BLaER1 treated with 17β-estradiol and CSF1 and Interleukin-3, amounts not matched to agents 10 nM and 100 nM (cell line): ENCODE data around the gene GSK3B.

Experiments
- H3K27ac ChIP-seq, 11 experiments: shearing (Covaris generic); formaldehyde crosslinking; 2 replicates each; pipeline ENCODE4 v1.8.1; 2022
- H3K27me3 ChIP-seq, 11 experiments: shearing (Covaris generic); formaldehyde crosslinking; 2 replicates each; pipeline ENCODE4 v1.8.1; 2022
- H3K36me3 ChIP-seq, 11 experiments: shearing (Covaris generic); formaldehyde crosslinking; 2 replicates each; pipeline ENCODE4 v1.8.1; 2022
- H3K4me1 ChIP-seq, 10 experiments: shearing (Covaris generic); formaldehyde crosslinking; 2 replicates each; pipeline ENCODE4 v1.8.1; 2022
- H3K4me2 ChIP-seq, 11 experiments: shearing (Covaris generic); formaldehyde crosslinking; 2 replicates each; pipeline ENCODE4 v1.8.1; 2022
- H3K4me3 ChIP-seq, 10 experiments: shearing (Covaris generic); formaldehyde crosslinking; 2 replicates each; pipeline ENCODE4 v1.8.1; 2022
- H3K9ac ChIP-seq, 11 experiments: shearing (Covaris generic); formaldehyde crosslinking; 2 replicates each; pipeline ENCODE4 v1.8.1; 2022
- H3K9me3 ChIP-seq, 11 experiments: shearing (Covaris generic); formaldehyde crosslinking; replicated peaks in 1 of 11; 2 replicates each; pipeline ENCODE4 v1.8.1; 2022
- H4K20me1 ChIP-seq, 11 experiments: shearing (Covaris generic); formaldehyde crosslinking; 2 replicates each; pipeline ENCODE4 v1.8.1; 2022
- Cebpa-rat ChIP-seq, 11 experiments: shearing (Covaris generic); IDR thresholded peaks; 2 replicates each; pipeline ENCODE4 v1.8.1; 2022

The GSK3B gene

GRCh38 chr3:120047686-120048085 lies 46.6 kb downstream of the GSK3B start:
- Histone ChIP-seq H3K27ac (no peak overlapping the region), H4K20me1 (peaks cover 7 to 71% (median 46%) of the 10 kb centered on the region in 11 experiments; a peak in 19 of 22 replicates), H3K27me3 (no peaks in the 10 kb centered on the region), H3K4me1 (peaks cover 7 to 39% (median 12%) of the 10 kb centered on the region in 10 experiments; a peak in 18 of 20 replicates), H3K4me2 (no peak overlapping the region), H3K9ac (no peak overlapping the region), H3K36me3 (peaks cover 5 to 51% (median 15%) of the 10 kb centered on the region in 11 experiments; a peak in 16 of 22 replicates), H3K9me3 (peaks cover 41 to 55% (median 49%) of the 10 kb centered on the region in 11 experiments), H3K4me3 (no peak overlapping the region)
- no peak for TF ChIP-seq Cebpa-rat (IDR thresholded peaks at IDR 0.05)

GRCh38 chr3:120040813-120041377 lies 53.4 kb downstream of the GSK3B start:
- H3K4me1 ChIP-seq, result peaks cover 0 to 2% (median 0%) of the 10 kb centered on the region in 10 experiments; a peak in 1 of 20 replicates
- peaks cover 0 to 42% (median 5%) of the 10 kb centered on the region in 11 experiments; a peak in 10 of 22 replicates for H4K20me1 ChIP-seq
- no peak for TF ChIP-seq Cebpa-rat (IDR thresholded peaks at IDR 0.05)
- H3K4me2 ChIP-seq, result no peak overlapping the region
- peaks cover 24 to 82% (median 36%) of the 10 kb centered on the region in 11 experiments; a peak in 21 of 22 replicates for H3K36me3 ChIP-seq
- peak overlapping the region in 2 of 10 experiments; percentile 22 to 30; a peak in 1 of 20 replicates for H3K4me3 ChIP-seq
- no peaks in the 10 kb centered on the region for H3K27me3 ChIP-seq
- H3K27ac ChIP-seq, result no peak overlapping the region
- no peak overlapping the region for H3K9ac ChIP-seq
- H3K9me3 ChIP-seq, result peaks cover 78 to 99% (median 89%) of the 10 kb centered on the region in 11 experiments

- peaks cover 19 to 72% (median 27%) of the 10 kb centered on the region in 11 experiments; a peak in 21 of 22 replicates for H3K36me3 ChIP-seq
- peaks cover 0 to 5% (median 0%) of the 10 kb centered on the region in 10 experiments; a peak in 1 of 20 replicates for H3K4me1 ChIP-seq
- no peaks in the 10 kb centered on the region for H3K27me3 ChIP-seq
- no peak overlapping the region for H3K9ac ChIP-seq
- H3K27ac ChIP-seq, result no peak overlapping the region
- no peak overlapping the region for H3K4me2 ChIP-seq
- H3K9me3 ChIP-seq, result peaks cover 74 to 99% (median 89%) of the 10 kb centered on the region in 11 experiments
- H4K20me1 ChIP-seq, result peaks cover 0 to 42% (median 5%) of the 10 kb centered on the region in 11 experiments; a peak in 11 of 22 replicates
- TF ChIP-seq Cebpa-rat (IDR thresholded peaks at IDR 0.05), result no peak
- H3K4me3 ChIP-seq, result peak overlapping the region in 2 of 10 experiments; percentile 5 to 22; a peak in 3 of 20 replicates
These were observed 54.3 kb downstream of the GSK3B start for GRCh38 chr3:120039642-120040610.

GRCh38 chr3:120033596-120033995 lies 60.7 kb downstream of the GSK3B start:
- Histone ChIP-seq H3K9ac (no peak overlapping the region), H4K20me1 (peaks cover 2 to 39% (median 28%) of the 10 kb centered on the region in 11 experiments; a peak in 19 of 22 replicates), H3K4me1 (peaks cover 0 to 20% (median 0%) of the 10 kb centered on the region in 10 experiments; a peak in 4 of 20 replicates), H3K36me3 (peaks cover 0 to 38% (median 0%) of the 10 kb centered on the region in 11 experiments; a peak in 8 of 22 replicates), H3K4me2 (no peak overlapping the region), H3K9me3 (peaks cover 29 to 85% (median 51%) of the 10 kb centered on the region in 11 experiments), H3K27ac (no peak overlapping the region), H3K27me3 (no peaks in the 10 kb centered on the region), H3K4me3 (no peak overlapping the region)
- no peak for TF ChIP-seq Cebpa-rat (IDR thresholded peaks at IDR 0.05)

GRCh38 chr3:120031561-120031960 lies 62.7 kb downstream of the GSK3B start:
- H3K27ac ChIP-seq, result no peak overlapping the region
- H3K9me3 ChIP-seq, result peaks cover 22 to 72% (median 39%) of the 10 kb centered on the region in 11 experiments; a peak in 21 of 22 replicates
- H3K4me1 ChIP-seq, result peaks cover 0 to 31% (median 0%) of the 10 kb centered on the region in 10 experiments; a peak in 4 of 20 replicates
- H3K9ac ChIP-seq, result no peak overlapping the region
- TF ChIP-seq Cebpa-rat (IDR thresholded peaks at IDR 0.05), result no peak
- H3K36me3 ChIP-seq, result peaks cover 0 to 31% (median 0%) of the 10 kb centered on the region in 11 experiments; a peak in 4 of 22 replicates
- no peaks in the 10 kb centered on the region for H3K27me3 ChIP-seq
- H3K4me3 ChIP-seq, result no peak overlapping the region
- peaks cover 4 to 51% (median 33%) of the 10 kb centered on the region in 11 experiments; a peak in 19 of 22 replicates for H4K20me1 ChIP-seq
- H3K4me2 ChIP-seq, result no peak overlapping the region

- Histone ChIP-seq H3K27ac (no peak overlapping the region), H3K4me2 (peak overlapping the region in 2 of 11 experiments; percentile 8 to 26; a peak in 1 of 22 replicates), H3K27me3 (no peaks in the 10 kb centered on the region), H3K4me1 (peaks cover 0 to 26% (median 0%) of the 10 kb centered on the region in 10 experiments; a peak in 4 of 20 replicates), H3K9me3 (peaks cover 14 to 69% (median 27%) of the 10 kb centered on the region in 11 experiments; a peak in 21 of 22 replicates), H4K20me1 (peaks cover 4 to 68% (median 36%) of the 10 kb centered on the region in 11 experiments; a peak in 20 of 22 replicates), H3K4me3 (no peak overlapping the region), H3K36me3 (peaks cover 0 to 32% (median 0%) of the 10 kb centered on the region in 11 experiments; a peak in 6 of 22 replicates), H3K9ac (no peak overlapping the region)
- no peak for TF ChIP-seq Cebpa-rat (IDR thresholded peaks at IDR 0.05)
These were observed 64.5 kb downstream of the GSK3B start for GRCh38 chr3:120029749-120030148.

GRCh38 chr3:120028271-120029047 lies 65.8 kb downstream of the GSK3B start:
- Histone ChIP-seq H3K27me3 (no peaks in the 10 kb centered on the region), H3K4me2 (no peak overlapping the region), H3K27ac (no peak overlapping the region), H3K9me3 (peaks cover 3 to 57% (median 15%) of the 10 kb centered on the region in 11 experiments; a peak in 19 of 22 replicates), H3K9ac (no peak overlapping the region), H3K36me3 (peaks cover 0 to 28% (median 0%) of the 10 kb centered on the region in 11 experiments; a peak in 5 of 22 replicates), H3K4me1 (peaks cover 0 to 26% (median 0%) of the 10 kb centered on the region in 10 experiments; a peak in 4 of 20 replicates), H3K4me3 (no peak overlapping the region), H4K20me1 (peaks cover 9 to 81% (median 47%) of the 10 kb centered on the region in 11 experiments; a peak in 20 of 22 replicates)
- TF ChIP-seq Cebpa-rat (IDR thresholded peaks at IDR 0.05), result no peak

GRCh38 chr3:120027226-120027625 lies 67.0 kb downstream of the GSK3B start:
- Histone ChIP-seq H3K9ac (no peak overlapping the region), H4K20me1 (peaks cover 19 to 93% (median 59%) of the 10 kb centered on the region in 11 experiments; a peak in 20 of 22 replicates), H3K9me3 (peaks cover 0 to 44% (median 8%) of the 10 kb centered on the region in 11 experiments; a peak in 13 of 22 replicates), H3K4me1 (peaks cover 0 to 36% (median 0%) of the 10 kb centered on the region in 10 experiments; a peak in 5 of 20 replicates), H3K4me3 (no peak overlapping the region), H3K36me3 (peaks cover 0 to 17% (median 0%) of the 10 kb centered on the region in 11 experiments; a peak in 5 of 22 replicates), H3K4me2 (no peak overlapping the region), H3K27ac (no peak overlapping the region), H3K27me3 (no peaks in the 10 kb centered on the region)
- no peak for TF ChIP-seq Cebpa-rat (IDR thresholded peaks at IDR 0.05)
